HCT116 (cell line): ENCODE results near the gene TRIM38. TPM values are rescaled to one million over a fixed set of nuclear protein-coding genes. Genes with fewer than 3 reads are reported as not detected.

Experiments
- ATAC-seq: fragments of 200-7000 bp; cut with Tn5 transposase; 2 replicates; pipeline ENCODE4 v1.9.1; 2020; ENCODE audit warnings: mild to moderate bottlenecking, moderate library complexity
- BruUV-seq: library from RNA; stranded (reverse); fragments of 400-500 nt; replicated peaks from 2 replicates; lab custom pipeline; 2021; lab: Mats Ljungman, UMichigan
- CTCF ChIA-PET: fragments of 300-600 bp; sonication (Branson Sonifier 250); formaldehyde crosslinking; loops from one replicate; lab custom pipeline; 2021; ENCODE audit warnings: antibody characterized with exemption; lab: Charles Lee
- POLR2A ChIA-PET: fragments of 300-600, 350-600 bp; sonication (Branson Sonifier 250); formaldehyde crosslinking; loops from one replicate; lab custom pipeline; 2021; ENCODE audit warnings: antibody characterized with exemption; lab: Charles Lee
- RAD21 ChIA-PET, 2 experiments: fragments of 300-600 bp; sonication (Branson Sonifier 250); formaldehyde crosslinking; loops; one replicate each; lab custom pipeline; 2023; ENCODE audit warnings: low total read pairs in 2 of 2; ENCODE audit not compliant: uncharacterized antibody in 2 of 2, unreplicated experiment in 2 of 2, low non-redundant PET in 1 of 2; lab: Charles Lee
- DNase-seq: peaks from one replicate; pipeline ENCODE4 v3.0.0-alpha.2; 2010; ENCODE audit warnings: low read depth, low spot score
- H2AFZ ChIP-seq: fragments of 200-600 bp; shearing (Covaris generic), sonication (generic); 2 replicates; pipeline ENCODE4 v1.6.1; 2017; ENCODE audit warnings: low read depth, mixed run types, mixed read lengths, antibody characterized with exemption, low read length; ENCODE audit not compliant: poor library complexity, severe bottlenecking
- H3K27ac ChIP-seq: 2 replicates; pipeline ENCODE4 v1.5.1; 2012; ENCODE audit warnings: low read depth, low read length
- H3K27me3 ChIP-seq: fragments of 200-600 bp; sonication (generic); 2 replicates; pipeline ENCODE4 v1.6.1; 2016; ENCODE audit warnings: mixed run types, low read length, mixed read lengths; ENCODE audit not compliant: insufficient read depth
- H3K36me3 ChIP-seq, 2 experiments: fragments of 200-500 bp in 1 of 2; fragments of 200-600 bp in 1 of 2; sonication (Bioruptor generic) in 1 of 2; sonication (generic) in 1 of 2; 2 replicates each; pipeline versions ENCODE4 v1.5.1 to v1.6.1; 2014 to 2016; ENCODE audit warnings: low read length in 2 of 2, inconsistent platforms in 1 of 2, mixed read lengths in 1 of 2, mixed run types in 1 of 2; ENCODE audit not compliant: insufficient read depth in 2 of 2, control insufficient read depth in 1 of 2
- H3K4me1 ChIP-seq, 2 experiments: fragments of 200-600 bp in 1 of 2; sonication (generic) in 1 of 2; 2 replicates each; pipeline versions ENCODE4 v1.5.1 to v1.6.1; 2012 to 2017; ENCODE audit warnings: low read length in 2 of 2, inconsistent platforms in 1 of 2, mild to moderate bottlenecking in 1 of 2, mixed read lengths in 1 of 2, mixed run types in 1 of 2, moderate library complexity in 1 of 2; ENCODE audit not compliant: insufficient read depth in 2 of 2, control insufficient read depth in 1 of 2
- H3K4me2 ChIP-seq: fragments of 200-600 bp; sonication (generic); 2 replicates; pipeline ENCODE4 v1.6.1; 2017; ENCODE audit warnings: mixed run types, low read length, mixed read lengths
- H3K4me3 ChIP-seq, 2 experiments: fragments of 200-600 bp in 1 of 2; sonication (generic) in 1 of 2; replicated peaks in 1 of 2; 2 replicates each; pipeline ENCODE4 v1.5.1; 2011 to 2016; ENCODE audit warnings: low read length in 2 of 2, control low read depth in 1 of 2, low read depth in 1 of 2, mild to moderate bottlenecking in 1 of 2, mixed read lengths in 1 of 2, mixed run types in 1 of 2
- H3K79me2 ChIP-seq: fragments of 200-600 bp; sonication (generic); 2 replicates; pipeline ENCODE4 v1.6.1; 2017; ENCODE audit warnings: mild to moderate bottlenecking, mixed run types, low read length, moderate library complexity, mixed read lengths; ENCODE audit not compliant: insufficient read depth
- H3K9ac ChIP-seq: fragments of 200-600 bp; sonication (generic); 2 replicates; pipeline ENCODE4 v1.6.1; 2016; ENCODE audit warnings: low read length, mixed read lengths
- H3K9me2 ChIP-seq: fragments of 200-600 bp; sonication (generic), shearing (Covaris generic); 2 replicates; pipeline ENCODE4 v1.6.1; 2017; ENCODE audit warnings: mixed run types, mild to moderate bottlenecking, moderate library complexity; ENCODE audit not compliant: insufficient read depth
- H3K9me3 ChIP-seq, 2 experiments: fragments of 200-500 bp in 1 of 2; fragments of 200-600 bp in 1 of 2; sonication (Bioruptor generic) in 1 of 2; sonication (generic) in 1 of 2; 2 replicates each; pipeline ENCODE4 v1.6.1; 2014 to 2017; ENCODE audit warnings: low read length in 2 of 2, mixed read lengths in 2 of 2, inconsistent platforms in 1 of 2, low read depth in 1 of 2, mild to moderate bottlenecking in 1 of 2, mixed run types in 1 of 2, moderate library complexity in 1 of 2; ENCODE audit not compliant: control insufficient read depth in 1 of 2, insufficient read depth in 1 of 2
- H4K20me1 ChIP-seq: fragments of 200-600 bp; sonication (generic), shearing (Covaris generic); 2 replicates; pipeline ENCODE4 v1.6.1; 2017; ENCODE audit warnings: mixed run types, mild to moderate bottlenecking, moderate library complexity; ENCODE audit not compliant: insufficient read depth
- CBX3 ChIP-seq: IDR thresholded peaks from 2 replicates; pipeline ENCODE4 v1.6.1; 2012; ENCODE audit warnings: low read depth
- EGR1 ChIP-seq: IDR thresholded peaks from 2 replicates; pipeline ENCODE4 v1.6.1; 2012; ENCODE audit warnings: low read depth
- ELF1 ChIP-seq: IDR thresholded peaks from 2 replicates; pipeline ENCODE4 v1.6.1; 2012; ENCODE audit warnings: low read depth, borderline replicate concordance
- EZH2 ChIP-seq: fragments of 200-600 bp; sonication (generic); IDR thresholded peaks from 2 replicates; pipeline ENCODE4 v1.6.1; 2017; ENCODE audit warnings: antibody characterized with exemption, mixed run types
- EZH2phosphoT487 ChIP-seq: fragments of 200-600 bp; IDR thresholded peaks from 2 replicates; pipeline ENCODE4 v1.6.1; 2018; ENCODE audit warnings: antibody characterized with exemption, borderline replicate concordance
- FOSL1 ChIP-seq: IDR thresholded peaks from 2 replicates; pipeline ENCODE4 v1.6.1; 2012; ENCODE audit warnings: low read depth
- JUND ChIP-seq: IDR thresholded peaks from 2 replicates; pipeline ENCODE4 v1.6.1; 2012
- POLR2A ChIP-seq: IDR thresholded peaks from 2 replicates; pipeline ENCODE4 v1.7.0; 2011; ENCODE audit warnings: borderline replicate concordance; ENCODE audit not compliant: insufficient read depth, insufficient read length; ENCODE audit errors: extremely low read depth
- POLR2AphosphoS5 ChIP-seq: IDR thresholded peaks from 2 replicates; pipeline ENCODE4 v1.6.1; 2011; ENCODE audit warnings: mild to moderate bottlenecking, low read depth, low read length, moderate library complexity
- RAD21 ChIP-seq: IDR thresholded peaks from 2 replicates; pipeline ENCODE4 v1.6.1; 2012; ENCODE audit warnings: low read depth, mild to moderate bottlenecking
- SP1 ChIP-seq: IDR thresholded peaks from 2 replicates; pipeline ENCODE4 v1.6.1; 2012; ENCODE audit warnings: low read depth
- SRF ChIP-seq: IDR thresholded peaks from 2 replicates; pipeline ENCODE4 v1.6.1; 2012; ENCODE audit warnings: low read depth
- TCF7L2 ChIP-seq: IDR thresholded peaks from 2 replicates; pipeline ENCODE4 v1.7.0; 2011; ENCODE audit warnings: borderline replicate concordance, inconsistent platforms; ENCODE audit not compliant: insufficient read depth, insufficient read length; ENCODE audit errors: extremely low read depth
- YY1 ChIP-seq: IDR thresholded peaks from 2 replicates; pipeline ENCODE4 v1.6.1; 2011; ENCODE audit warnings: low read length, low read depth, moderate library complexity, mild to moderate bottlenecking; ENCODE audit not compliant: insufficient replicate concordance; ENCODE audit errors: extremely low read depth
- ZNF274 ChIP-seq: fragments of 200-500 bp; sonication (Bioruptor generic); IDR thresholded peaks from 2 replicates; pipeline ENCODE4 v1.6.1; 2014; ENCODE audit warnings: mild to moderate bottlenecking, low read depth, low read length, inconsistent platforms
- intact Hi-C: fragments of 100-400 bp; cut with micrococcal nuclease; formaldehyde crosslinking; loops from 2 replicates; pipeline ENCODE4 v1.10.0; 2022
- total RNA-seq: library from RNA; stranded (reverse); gene quantifications from one replicate; pipeline ENCODE4 v1.2.1, GENCODE V29; 2021; ENCODE audit not compliant: unreplicated experiment
- TF ChIP-seq, protein P1 (sequence below): IDR thresholded peaks from 2 replicates; pipeline ENCODE4 v1.6.1; 2012
- TF ChIP-seq, protein P2 (sequence below): IDR thresholded peaks from 2 replicates; pipeline ENCODE4 v1.6.1; 2012
- TF ChIP-seq, protein P3 (sequence below): IDR thresholded peaks from 2 replicates; pipeline ENCODE4 v1.6.1; 2012; ENCODE audit warnings: low read depth
- TF ChIP-seq, protein P4 (sequence below): IDR thresholded peaks from 2 replicates; pipeline ENCODE4 v1.6.1; 2011; ENCODE audit warnings: mild to moderate bottlenecking, low read length, moderate library complexity; ENCODE audit not compliant: insufficient replicate concordance; ENCODE audit errors: extremely low read depth

TRIM38 gene
- total RNA-seq, 1 experiment from 2014 or later = 9.6 TPM

DNA sequence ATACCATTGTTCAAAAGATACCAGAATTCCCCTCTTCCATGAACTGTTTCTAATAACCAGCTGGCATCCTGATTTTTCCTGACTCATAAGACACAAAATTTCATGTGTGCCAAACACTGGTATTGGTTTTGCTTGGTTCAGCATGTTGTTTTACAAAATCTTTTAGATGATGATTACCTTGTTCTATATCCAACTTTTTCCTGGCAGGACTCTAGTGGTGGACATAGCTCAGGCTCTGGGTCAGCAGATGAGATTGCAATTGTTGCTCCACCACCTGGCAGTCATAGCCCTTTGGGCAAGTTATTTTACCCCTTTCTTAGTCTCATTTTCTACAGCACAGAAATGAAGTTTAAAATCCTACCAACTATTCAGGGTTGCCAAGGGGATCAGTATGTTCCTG lies 6.2 kb downstream of the TRIM38 start:
- intact Hi-C loops = no loop called here
- no peaks in the 10 kb centered on the region for H3K79me2 ChIP-seq
- H3K9ac ChIP-seq = no peak overlapping the region
- peaks cover 28 to 34% of the 10 kb centered on the region in 2 experiments; a peak in 3 of 4 replicates for H3K36me3 ChIP-seq
- no peaks in the 10 kb centered on the region for H3K9me3 ChIP-seq
- no peaks in the 10 kb centered on the region for H4K20me1 ChIP-seq
- H3K4me1 ChIP-seq = peaks cover 22 to 24% of the 10 kb centered on the region in 2 experiments
- no peak overlapping the region for H3K4me2 ChIP-seq
- H3K9me2 ChIP-seq = no peaks in the 10 kb centered on the region
- RAD21 ChIA-PET = no interaction called here
- no peak overlapping the region for H3K27ac ChIP-seq
- no TSS peak for BruUV-seq
- H3K4me3 ChIP-seq = no peak overlapping the region
- no peaks in the 10 kb centered on the region for H3K27me3 ChIP-seq
- DNase-seq (no peak), ATAC-seq (no peak)
- TF ChIP-seq RAD21 (no peak), ZNF274 (no peak), SP1 (no peak), EZH2phosphoT487 (no peak), CBX3 (no peak), EGR1 (no peak), SRF (no peak), POLR2AphosphoS5 (no peak), TCF7L2 (no peak), POLR2A (no peak), YY1 (no peak), ELF1 (no peak), JUND (no peak), EZH2 (no peak), FOSL1 (no peak)
- TF ChIP-seq, protein P1, sequence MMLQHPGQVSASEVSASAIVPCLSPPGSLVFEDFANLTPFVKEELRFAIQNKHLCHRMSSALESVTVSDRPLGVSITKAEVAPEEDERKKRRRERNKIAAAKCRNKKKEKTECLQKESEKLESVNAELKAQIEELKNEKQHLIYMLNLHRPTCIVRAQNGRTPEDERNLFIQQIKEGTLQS = no peak
- TF ChIP-seq, protein P2, sequence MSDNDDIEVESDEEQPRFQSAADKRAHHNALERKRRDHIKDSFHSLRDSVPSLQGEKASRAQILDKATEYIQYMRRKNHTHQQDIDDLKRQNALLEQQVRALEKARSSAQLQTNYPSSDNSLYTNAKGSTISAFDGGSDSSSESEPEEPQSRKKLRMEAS = no peak
- TF ChIP-seq, protein P3, sequence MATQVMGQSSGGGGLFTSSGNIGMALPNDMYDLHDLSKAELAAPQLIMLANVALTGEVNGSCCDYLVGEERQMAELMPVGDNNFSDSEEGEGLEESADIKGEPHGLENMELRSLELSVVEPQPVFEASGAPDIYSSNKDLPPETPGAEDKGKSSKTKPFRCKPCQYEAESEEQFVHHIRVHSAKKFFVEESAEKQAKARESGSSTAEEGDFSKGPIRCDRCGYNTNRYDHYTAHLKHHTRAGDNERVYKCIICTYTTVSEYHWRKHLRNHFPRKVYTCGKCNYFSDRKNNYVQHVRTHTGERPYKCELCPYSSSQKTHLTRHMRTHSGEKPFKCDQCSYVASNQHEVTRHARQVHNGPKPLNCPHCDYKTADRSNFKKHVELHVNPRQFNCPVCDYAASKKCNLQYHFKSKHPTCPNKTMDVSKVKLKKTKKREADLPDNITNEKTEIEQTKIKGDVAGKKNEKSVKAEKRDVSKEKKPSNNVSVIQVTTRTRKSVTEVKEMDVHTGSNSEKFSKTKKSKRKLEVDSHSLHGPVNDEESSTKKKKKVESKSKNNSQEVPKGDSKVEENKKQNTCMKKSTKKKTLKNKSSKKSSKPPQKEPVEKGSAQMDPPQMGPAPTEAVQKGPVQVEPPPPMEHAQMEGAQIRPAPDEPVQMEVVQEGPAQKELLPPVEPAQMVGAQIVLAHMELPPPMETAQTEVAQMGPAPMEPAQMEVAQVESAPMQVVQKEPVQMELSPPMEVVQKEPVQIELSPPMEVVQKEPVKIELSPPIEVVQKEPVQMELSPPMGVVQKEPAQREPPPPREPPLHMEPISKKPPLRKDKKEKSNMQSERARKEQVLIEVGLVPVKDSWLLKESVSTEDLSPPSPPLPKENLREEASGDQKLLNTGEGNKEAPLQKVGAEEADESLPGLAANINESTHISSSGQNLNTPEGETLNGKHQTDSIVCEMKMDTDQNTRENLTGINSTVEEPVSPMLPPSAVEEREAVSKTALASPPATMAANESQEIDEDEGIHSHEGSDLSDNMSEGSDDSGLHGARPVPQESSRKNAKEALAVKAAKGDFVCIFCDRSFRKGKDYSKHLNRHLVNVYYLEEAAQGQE = no peak
- TF ChIP-seq, protein P4, sequence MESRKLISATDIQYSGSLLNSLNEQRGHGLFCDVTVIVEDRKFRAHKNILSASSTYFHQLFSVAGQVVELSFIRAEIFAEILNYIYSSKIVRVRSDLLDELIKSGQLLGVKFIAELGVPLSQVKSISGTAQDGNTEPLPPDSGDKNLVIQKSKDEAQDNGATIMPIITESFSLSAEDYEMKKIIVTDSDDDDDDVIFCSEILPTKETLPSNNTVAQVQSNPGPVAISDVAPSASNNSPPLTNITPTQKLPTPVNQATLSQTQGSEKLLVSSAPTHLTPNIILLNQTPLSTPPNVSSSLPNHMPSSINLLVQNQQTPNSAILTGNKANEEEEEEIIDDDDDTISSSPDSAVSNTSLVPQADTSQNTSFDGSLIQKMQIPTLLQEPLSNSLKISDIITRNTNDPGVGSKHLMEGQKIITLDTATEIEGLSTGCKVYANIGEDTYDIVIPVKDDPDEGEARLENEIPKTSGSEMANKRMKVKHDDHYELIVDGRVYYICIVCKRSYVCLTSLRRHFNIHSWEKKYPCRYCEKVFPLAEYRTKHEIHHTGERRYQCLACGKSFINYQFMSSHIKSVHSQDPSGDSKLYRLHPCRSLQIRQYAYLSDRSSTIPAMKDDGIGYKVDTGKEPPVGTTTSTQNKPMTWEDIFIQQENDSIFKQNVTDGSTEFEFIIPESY = no peak
- CTCF ChIA-PET = interaction anchor here (1.1 kb wide), 1 partner anchor 24 kb away, joined by 4 read pairs; no protein-coding TSS in a partner anchor
- POLR2A ChIA-PET = no interaction called here
- H2AFZ ChIP-seq = no peak overlapping the region
